ENCODE measurements around the gene SKIL.

Gene SKIL

DNA sequence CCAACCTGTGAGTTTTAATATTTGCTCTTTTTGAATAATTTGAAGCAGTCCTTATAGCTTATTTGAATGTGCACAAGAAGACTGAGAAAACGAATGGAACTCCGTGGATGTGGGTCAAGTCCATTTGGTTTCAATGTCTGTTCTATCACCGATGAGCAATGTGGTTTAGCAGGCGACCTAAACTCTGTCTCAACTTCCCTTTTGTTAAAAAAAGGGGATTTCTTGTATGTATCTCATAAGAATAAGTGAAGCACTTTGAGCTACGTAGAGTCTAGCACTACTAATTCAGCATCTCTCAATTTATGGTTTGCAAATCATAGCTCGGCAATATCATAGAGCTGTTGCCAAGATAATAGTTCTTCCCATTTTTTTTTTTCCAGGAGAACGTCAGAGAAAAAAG, 4.6 kb upstream of the SKIL start:
- no peak for DNase-seq

DNA sequence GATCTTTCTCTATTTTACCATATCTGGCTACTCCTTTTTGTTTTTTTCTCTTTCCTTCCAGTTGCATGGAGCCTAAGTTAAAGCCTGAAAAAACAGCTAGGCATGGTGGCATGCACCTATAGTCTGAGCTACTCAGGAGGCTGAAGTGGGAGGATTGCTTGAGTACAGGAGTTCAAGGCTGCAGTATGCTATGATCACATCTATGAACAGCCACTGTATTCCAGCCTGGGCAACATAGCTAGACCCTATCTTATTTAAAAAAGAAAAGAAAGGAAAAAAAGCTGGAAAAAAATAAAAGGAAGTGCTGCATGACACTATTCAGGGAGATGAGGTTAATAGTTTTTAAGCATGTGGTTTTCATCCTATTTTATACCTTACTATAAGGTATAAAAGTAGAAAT, 4.0 kb upstream of the SKIL start:
- no peak for DNase-seq

DNA sequence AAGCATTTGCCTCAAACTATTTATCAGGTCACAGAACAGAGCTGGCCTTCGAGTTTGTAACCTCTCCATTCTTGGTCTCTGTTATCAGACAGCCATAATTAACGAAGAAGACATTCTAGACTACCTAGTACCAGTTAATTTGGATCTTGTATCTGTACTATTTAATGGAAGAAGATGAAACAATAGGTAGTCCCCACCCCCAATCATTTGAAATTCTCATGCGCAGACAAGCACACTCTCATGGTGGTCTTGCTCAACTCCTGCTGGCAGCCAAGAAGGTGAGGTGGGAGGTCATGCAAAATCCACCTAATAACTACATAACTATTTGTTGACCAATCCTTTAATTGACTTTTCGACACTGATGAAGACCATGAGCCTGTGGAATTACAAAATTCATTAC, 2.8 kb upstream of the SKIL start:
- no peak for DNase-seq

DNA sequence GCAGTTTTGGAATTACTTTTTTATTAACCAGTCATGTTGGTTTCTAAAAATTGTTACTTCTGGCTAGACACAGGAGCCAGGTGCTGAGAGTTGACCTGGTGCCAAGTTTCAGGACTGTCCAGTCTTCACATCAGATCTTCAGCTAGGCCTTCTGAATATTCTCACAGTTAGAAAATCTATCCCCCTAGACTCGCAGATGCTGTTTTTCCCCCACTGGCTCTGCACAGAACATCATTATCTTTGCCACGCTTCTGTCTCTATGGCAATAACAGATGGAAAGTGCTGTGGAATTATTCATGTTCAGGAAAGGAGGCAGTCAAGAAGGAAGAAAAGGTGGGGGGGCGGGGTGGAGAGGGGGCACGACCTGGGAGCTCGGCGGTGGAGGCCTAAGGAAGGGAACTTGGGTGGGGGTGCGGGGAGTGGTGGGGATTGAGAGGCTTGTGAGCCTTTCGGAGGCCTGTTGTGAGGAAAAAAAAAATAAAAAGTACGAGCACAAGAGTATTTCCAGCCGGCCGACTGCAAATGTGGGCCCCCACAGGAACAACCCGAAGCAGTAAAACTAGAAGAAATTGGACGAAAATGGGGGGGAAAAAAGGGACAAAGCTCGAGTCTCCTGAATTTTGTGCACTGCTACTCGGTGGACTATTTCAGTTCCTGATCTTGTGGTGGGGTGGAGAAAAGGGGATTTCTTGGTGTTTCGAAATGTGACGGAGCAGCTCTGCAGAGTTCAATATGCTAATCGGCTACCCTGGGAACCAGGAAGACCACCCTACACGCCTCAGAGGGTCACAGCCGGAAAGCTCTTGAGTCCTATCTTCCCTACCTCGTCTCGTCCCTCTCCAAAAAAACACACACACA, 1.5 kb upstream of the SKIL start:
- DNase-seq: peak; percentile 17 to 35

DNA sequence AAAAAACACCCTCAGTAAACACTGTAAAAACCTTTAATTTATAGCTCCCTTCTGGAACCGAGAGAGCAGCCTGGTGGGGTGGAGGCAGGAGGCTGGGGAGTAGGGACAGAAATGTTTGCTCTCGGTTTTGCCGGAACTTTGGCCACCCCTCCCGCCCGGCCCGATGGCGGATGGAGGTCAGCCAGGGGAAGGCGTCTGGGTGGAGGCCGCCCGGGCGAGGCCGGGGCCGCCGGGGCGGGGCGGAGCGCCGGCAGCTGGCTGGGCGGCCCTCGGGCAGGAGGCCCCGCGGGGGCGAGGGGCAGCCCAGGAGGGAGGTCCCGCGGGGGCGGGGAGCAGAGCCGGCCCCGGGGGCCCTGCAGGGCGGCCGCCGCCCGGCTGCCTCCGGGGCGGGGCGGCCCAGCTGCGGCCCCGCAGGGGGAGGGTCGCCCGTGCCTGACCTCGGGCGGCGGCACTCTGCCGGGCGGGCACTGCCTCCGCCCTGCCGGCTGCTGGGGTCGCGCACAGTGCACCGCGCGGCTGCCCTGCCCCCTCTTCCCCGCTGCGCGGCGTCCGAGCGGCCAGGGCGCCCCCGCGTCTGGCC, 829 bp upstream of the SKIL start:
- DNase-seq: peak; percentile 86 to 92

DNA sequence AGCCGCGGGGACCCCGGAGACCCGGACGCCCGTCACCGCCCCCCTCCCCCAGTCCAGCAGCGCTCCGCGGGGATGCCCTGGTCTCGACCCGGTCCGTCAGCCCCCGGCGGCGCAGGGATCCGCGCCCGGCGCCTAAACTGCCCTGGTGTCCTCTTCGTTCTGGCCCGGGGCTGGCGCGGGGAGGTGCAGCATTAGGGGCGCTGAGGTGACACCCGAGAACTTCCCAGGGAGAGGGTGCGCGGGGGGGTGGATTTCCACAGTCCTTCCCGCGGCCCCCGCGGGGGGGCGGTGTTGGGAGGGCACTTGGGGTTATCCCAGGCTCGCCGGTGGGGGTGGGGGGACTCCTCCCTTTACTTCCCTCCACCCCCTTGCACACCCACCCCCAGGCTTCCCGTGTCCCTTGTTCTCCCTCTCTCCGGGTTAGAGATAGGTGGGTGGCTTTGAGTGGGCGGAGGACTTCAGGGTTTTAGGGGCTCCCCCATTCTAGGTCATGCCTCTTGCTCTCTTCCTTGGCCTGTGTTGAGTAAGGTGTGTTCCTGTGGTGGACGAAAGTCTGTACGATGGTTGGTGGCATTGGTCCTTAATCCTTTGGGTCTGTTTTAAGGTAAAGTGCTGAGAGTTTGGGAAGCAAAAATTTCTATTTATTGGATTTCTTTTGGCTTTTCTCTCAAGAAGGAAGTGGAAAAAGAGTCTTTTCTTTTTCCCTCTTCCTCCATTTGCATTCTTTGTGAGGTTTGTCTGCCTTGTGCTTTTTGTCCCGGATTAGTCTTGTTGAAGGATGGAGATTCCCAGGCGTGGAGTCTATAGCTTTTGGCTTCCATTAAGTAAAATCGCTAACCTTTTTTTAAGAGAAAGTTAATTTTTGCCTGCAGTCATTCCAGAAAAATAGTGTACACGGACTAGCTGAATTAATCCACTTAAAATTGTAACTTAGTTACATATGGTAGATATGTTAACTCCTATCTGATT, 811 bp downstream of the SKIL start:
- DNase-seq: peak; percentile 2 to 34

DNA sequence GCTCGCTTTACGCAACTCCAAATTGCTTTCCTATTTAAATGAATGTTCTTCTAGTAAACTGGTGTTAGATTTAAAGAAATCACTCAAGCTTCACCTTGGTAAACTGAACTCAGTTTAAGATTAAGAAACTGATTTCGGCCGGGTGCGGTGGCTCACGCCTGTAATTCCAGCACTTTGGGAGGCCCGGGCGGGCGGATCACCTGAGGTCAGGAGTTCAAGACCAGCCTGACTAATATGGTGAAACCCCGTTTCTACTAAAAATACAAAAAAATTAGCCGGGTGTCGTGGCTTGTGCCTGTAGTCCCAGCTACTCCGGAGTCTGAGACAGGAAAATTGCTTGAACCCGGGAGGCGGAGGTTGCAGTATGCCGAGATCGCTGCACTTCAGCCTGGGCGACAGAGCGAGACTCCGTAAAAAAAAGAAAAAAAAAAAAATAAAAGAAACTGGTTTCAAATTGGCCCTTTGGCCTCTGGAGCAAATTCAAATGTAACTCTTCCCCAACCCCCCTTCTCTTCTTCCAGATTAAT, 1.7 kb downstream of the SKIL start:
- DNase-seq: no peak

DNA sequence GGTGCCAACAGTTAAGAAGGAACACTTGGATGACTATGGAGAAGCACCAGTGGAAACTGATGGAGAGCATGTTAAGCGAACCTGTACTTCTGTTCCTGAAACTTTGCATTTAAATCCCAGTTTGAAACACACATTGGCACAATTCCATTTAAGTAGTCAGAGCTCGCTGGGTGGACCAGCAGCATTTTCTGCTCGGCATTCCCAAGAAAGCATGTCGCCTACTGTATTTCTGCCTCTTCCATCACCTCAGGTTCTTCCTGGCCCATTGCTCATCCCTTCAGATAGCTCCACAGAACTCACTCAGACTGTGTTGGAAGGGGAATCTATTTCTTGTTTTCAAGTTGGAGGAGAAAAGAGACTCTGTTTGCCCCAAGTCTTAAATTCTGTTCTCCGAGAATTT, 3.0 kb downstream of the SKIL start:
- no peak for DNase-seq

DNA sequence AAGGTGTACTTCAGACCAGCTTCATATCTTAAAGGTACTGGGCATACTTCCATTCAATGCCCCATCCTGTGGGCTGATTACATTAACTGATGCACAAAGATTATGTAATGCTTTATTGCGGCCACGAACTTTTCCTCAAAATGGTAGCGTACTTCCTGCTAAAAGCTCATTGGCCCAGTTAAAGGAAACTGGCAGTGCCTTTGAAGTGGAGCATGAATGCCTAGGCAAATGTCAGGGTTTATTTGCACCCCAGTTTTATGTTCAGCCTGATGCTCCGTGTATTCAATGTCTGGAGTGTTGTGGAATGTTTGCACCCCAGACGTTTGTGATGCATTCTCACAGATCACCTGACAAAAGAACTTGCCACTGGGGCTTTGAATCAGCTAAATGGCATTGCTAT, 3.4 kb downstream of the SKIL start:
- no peak for DNase-seq

DNA sequence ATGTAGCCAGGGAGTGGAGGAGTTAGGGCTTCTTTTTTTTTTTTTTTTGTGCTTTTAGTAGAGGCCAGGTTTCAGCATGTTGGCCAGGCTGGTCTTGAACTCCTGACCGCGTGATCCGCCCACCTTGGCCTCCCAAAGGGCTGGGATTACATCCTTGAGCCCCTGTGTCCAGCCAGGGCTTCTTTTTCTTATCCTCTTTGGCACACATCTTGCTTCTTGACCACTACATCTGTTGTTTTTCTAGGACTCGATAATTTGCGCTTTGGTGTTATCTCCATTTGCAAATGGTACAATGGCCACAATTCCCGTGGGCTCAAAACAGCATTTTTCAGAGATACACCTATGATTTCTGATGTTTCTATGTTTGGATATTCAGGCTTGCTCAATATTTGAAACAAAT, 4.2 kb downstream of the SKIL start:
- no peak for DNase-seq

DNA sequence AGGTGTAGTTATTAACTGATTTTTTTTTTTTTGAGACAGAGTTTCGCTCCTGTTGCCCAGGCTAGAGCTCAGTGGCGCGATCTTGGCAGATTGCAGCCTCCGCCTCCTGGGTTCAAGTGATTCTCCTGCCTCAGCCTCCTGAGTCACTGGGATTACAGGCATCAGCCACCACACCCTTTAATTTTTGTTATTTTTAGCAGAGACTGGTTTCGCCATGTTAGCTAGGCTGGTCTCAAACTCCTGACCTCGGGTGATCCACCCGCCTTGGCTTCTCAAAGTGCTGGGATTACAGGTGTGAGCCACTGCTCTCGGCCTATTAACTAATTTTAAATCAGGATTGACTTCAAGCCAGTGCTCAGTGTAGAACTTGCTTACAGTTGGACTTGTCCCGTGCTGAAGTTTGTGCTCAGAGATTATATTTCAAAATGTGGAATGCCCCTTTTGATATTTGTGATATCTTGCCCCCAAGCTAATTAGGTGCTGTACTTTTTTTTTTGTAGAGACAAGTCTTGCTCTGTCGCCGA, 6.0 kb downstream of the SKIL start:
- no peak for DNase-seq

DNA sequence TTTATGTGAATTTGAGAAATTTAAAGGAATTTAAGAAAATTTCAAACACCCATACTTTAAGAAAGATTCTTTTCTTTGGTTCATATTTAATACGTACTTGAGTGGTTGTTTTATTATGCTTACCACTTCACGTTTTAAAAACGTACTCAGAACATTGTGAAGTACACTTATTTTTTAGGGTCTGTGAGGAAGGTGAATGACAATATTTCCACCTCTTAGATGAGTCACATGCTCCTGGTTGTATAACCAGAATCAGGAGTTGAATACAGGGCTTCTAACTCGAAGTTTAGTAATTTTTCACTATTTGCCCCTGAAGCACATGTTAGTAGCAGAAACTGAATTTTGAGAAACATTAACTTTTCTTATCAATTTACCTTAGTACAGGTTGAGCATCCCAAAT, 7.5 kb downstream of the SKIL start:
- no peak for DNase-seq

DNA sequence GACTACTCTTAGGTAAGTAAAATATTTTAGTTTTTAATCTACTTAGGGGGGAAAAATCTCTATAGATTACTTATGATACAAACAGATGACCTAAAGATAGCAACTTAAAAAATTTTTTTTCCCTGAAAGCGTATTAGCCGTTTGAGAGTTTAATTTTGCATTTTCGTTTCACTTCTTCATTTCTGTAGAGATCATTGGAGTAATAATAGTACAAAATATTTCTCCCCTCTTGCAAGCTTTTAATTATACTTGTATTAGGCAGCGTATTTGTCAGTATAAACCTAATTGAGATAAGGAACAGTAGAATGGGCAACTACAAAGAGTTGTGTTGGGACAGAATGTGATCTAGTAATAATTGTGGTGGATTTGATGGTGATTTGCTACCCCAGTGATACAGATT, 10.3 kb downstream of the SKIL start:
- DNase-seq: no peak

DNA sequence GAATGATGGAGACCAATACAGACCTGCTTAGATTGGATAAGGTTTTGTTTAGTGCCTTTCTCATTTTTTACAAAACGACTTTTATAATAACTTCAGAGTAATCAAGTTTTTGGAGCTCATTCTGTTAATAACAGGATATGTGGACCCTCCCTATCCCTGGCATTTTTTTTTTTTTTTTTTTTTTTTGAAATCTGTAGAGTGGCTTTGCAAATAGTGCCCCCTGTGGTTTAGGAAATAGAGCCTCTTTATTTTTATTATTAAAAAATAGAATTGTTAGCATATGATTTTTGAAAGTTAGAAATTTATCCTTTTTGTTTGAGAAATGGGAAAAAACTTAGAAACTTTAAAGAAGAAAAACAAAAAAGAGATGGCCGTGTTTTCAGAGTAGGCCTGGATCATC, 11.4 kb downstream of the SKIL start:
- no peak for DNase-seq

DNA sequence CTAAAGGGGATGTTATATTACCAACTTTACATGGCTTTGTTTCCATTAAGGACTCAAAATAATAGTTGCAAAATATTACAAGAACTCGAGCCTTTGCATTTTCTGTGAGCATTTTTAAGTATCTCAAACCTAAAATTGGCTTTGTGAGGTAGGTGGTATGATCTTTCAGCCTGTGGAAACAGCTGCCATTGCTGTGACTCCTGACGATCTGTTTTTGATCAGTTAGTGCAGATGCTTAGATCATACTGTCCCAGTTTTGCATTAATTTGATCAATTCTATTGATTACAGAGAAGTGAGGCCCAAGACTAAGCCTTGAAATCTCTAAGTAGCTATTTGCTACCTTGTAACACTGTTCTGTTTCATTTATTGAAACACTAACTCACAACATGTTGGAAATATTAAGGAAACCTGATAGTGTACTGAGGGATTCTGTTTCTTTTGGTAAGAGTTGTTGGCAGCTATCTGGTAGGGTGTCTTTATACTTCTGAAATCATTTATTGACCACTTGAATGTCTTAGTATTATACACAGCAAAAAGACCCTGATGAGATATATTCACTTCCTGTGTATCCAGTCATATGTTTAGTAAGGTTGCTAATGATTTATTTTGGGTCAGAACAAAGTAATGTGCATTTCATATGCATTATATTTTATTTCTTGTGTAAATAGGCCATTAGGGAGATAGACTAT, 14.8 kb downstream of the SKIL start:
- DNase-seq: no peak

DNA sequence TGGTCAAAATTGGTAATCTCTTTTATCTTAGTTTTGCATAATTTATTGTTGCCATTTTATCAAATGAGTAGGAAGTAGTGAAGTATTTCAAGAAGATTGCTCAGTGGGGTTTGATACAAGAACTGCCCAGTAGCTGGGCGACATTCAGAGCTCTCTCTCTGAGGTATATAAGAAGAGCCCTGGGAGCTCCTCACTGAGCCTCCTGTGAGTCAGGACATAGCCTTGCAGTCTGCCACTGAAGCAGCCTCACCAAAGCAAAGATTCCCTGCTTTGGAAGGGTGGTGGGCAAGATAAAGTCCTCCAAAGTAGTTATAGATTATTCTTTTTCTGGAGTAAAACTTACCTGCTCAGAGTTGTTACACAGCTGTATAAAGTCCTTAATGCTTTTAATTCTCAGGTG, 26.1 kb downstream of the SKIL start:
- DNase-seq: no peak

DNA sequence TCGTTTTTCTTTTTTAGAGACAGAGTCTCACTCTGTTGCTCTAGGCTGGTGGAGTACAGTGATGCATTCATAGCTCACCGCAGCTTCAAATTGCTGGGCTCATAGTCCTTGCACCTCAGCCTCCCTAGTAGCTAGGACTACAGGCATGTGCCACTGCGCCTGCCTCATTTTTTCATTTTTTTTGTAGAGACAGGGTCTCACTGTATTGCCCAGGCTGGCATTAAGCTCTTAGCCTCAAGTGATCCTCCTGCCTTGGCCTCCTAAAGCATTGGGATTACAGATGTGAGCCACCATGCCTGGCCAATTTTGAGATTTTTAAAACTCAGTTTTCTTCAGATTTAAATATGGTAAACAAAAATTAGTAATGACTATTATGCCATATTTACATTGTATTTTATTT, 29.0 kb downstream of the SKIL start:
- DNase-seq: no peak

DNA sequence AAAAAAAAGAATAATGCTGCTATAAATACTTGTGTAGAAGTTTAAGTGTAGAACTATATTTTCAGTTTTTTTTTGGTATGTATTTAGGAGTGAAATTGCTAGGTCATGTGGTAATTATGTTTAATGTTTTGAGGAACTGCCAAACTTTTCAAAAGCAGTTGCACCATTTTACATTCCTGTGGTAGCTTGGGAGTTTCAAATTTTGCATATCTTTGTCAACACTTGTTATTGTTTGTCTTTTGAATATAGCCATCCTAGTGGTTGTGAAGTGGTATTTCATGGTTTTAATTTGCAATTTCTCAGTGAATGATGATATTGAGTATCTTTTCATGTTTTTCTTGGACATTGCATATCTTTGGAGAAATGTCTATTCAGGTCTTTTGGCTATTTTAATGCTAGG, 30.4 kb downstream of the SKIL start:
- DNase-seq: no peak

DNA sequence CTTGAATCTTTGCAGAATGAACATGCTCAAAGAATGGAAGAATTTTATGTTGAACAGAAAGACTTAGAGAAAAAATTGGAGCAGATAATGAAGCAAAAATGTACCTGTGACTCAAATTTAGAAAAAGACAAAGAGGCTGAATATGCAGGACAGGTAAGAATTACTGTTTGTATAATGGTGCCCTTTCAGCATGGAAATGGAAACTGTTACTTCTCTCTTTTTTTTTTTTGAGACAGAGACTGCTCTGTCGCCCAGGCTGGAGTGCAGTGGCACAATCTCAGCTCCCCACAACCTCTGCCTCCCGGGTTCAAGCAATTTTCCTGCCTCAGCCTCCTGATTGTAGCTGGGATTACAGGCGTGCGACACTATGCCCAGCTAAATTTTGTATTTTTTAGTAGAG, 33.6 kb downstream of the SKIL start:
- no peak for DNase-seq

DNA sequence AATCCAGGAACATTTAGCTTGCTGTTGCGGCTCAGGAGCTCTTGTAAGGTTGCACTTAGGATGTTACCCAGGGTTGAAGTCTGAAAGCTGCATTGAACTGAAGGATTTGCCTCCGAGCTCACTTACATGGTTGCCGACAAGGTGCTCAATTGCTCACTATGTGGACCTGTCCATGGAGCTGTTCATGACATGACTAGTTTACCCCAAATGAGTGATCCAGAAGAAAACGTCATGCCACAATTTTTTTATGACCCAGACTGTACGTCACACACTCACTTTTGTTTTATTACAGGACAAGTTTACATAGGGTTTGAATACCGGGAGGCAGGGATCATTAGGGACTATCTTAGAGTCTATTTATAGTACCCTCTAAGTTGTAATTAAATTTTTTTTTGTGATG, 40.2 kb downstream of the SKIL start:
- DNase-seq: no peak

DNA sequence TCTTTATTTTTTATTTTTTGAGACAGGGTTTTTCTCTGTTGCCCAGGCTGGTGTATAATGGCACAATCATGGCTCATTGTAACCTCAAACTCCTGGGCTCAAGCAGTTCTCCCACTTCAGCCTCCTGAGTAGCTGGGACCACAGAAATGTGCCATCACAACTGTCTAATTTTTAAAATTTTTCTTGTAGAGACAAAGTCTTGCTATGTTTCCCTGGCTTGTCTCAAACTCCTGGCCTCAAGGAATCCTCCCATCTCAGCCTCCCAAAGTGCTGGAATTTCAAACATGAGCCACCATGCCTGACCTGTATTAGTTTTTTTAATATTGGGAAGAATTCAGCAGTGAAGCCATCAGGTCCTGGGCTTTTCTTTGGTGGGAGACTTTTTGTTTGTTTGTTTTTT, 47.6 kb downstream of the SKIL start:
- DNase-seq: no peak

DNA sequence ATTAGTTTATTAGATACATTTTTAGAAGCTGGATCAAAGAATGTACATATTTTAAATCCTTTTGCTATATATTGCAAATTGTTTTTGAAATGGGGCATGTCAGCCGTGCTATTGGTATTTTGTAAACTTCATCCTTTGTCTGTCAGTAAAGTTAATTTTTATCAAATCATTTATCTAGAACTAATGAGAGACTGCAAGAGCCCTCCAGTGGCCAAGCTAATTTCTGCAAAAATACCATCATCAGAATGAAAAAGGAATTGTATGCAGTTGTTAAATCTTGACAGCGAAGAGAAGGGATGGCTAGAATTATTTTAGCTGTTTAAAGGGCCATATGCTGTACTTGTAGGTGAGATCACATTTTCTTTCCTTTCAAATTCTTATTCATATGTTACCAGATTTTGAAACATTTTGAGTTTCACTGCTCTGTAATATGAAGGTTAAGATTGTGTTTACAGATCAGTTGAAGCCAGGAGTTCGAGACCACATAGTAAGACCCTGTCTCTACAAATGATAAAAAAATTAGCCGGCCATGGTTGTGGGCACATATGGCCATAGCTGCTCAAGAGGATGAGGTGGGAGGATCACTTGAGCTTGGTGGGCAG, 53.0 kb downstream of the SKIL start:
- DNase-seq: no peak

Measured in SHP77 (cell line).